DMS53 treated with DMSO at 0.1 percent for 48 hours (cell line): Measurements from ENCODE around the gene MT1M.
"Not testable (repeated sequence)": the region's sequence is repeated elsewhere in the genome, so short reads cannot be mapped to it uniquely, and the experiment has no call there.

Experiments used
- DNase-seq: peaks from one replicate; lab custom pipeline; 2025; ENCODE audit not compliant: unreplicated experiment; lab: John Stamatoyannopoulos, UW

MT1M gene

GRCh38 chr16:56671691-56672090 lies 39.2 kb downstream of the MT1M start:
- not testable (repeated sequence) for DNase-seq

GRCh38 chr16:56672171-56672570 lies 39.7 kb downstream of the MT1M start:
- not testable (repeated sequence) for DNase-seq

GRCh38 chr16:56672761-56673536 lies 40.5 kb downstream of the MT1M start:
- DNase-seq: no peak

GRCh38 chr16:56673921-56674320 lies 41.5 kb downstream of the MT1M start:
- no peak for DNase-seq

- not testable (repeated sequence) for DNase-seq
Measured at GRCh38 chr16:56674570-56674969, 42.1 kb downstream of the MT1M start.

GRCh38 chr16:56675685-56676210 lies 43.3 kb downstream of the MT1M start:
- DNase-seq: no peak

- no peak for DNase-seq
Measured at GRCh38 chr16:56677474-56677873, 45.0 kb downstream of the MT1M start.

GRCh38 chr16:56679078-56679730 lies 46.7 kb downstream of the MT1M start:
- no peak for DNase-seq

- DNase-seq: no peak
Measured at GRCh38 chr16:56679818-56680217, 47.4 kb downstream of the MT1M start.

- peak; percentile 89 for DNase-seq
Measured at GRCh38 chr16:56681939-56682702, 49.7 kb downstream of the MT1M start, which contains the start of gene MT1X. MT1X (plus strand) TSS chr16:56682470; CDS start chr16:56682541, 71 bp downstream.

GRCh38 chr16:56682703-56683397 lies 50.4 kb downstream of the MT1M start:
- no peak for DNase-seq
